ENCODE data around the gene NEGR1.

GRCh38 chr1:71916894-71917293, 365.4 kb downstream of the NEGR1 start:
- TF ChIP-seq CTCF (IDR thresholded peaks at IDR 0.05) = no peak
- no peak for TF ChIP-seq POLR2A (IDR thresholded peaks at IDR 0.05)
- no peak for TF ChIP-seq POLR2AphosphoS5 (IDR thresholded peaks at IDR 0.05)

Data from gastroesophageal sphincter (tissue), 3 donors.